Astrocyte of the hippocampus (primary cell): Measurements from ENCODE around the gene TMIGD3.
A peak's percentile ranks its signal among the peaks of the same experiment; 100 is the strongest.

Experiments
- DNase-seq: peaks from one replicate; pipeline ENCODE4 v3.0.0; 2011; ENCODE audit warnings: low read depth, low spot score

Gene TMIGD3

GRCh38 chr1:111507411-111508201, 4.2 kb upstream of the TMIGD3 start:
- no peak for DNase-seq

GRCh38 chr1:111506561-111506960, 3.1 kb upstream of the TMIGD3 start:
- DNase-seq = no peak

- DNase-seq = no peak
These were observed 2.2 kb upstream of the TMIGD3 start for GRCh38 chr1:111505641-111506119.

- DNase-seq = no peak
These were observed 664 bp upstream of the TMIGD3 start for GRCh38 chr1:111504097-111504496.

- no peak for DNase-seq
These were observed 1.8 kb downstream of the TMIGD3 start for GRCh38 chr1:111501645-111502044.

- no peak for DNase-seq
These were observed 4.2 kb downstream of the TMIGD3 start for GRCh38 chr1:111499026-111499785.

- DNase-seq = no peak
These were observed 5.8 kb downstream of the TMIGD3 start for GRCh38 chr1:111497592-111497991.

GRCh38 chr1:111496398-111496797, 7.0 kb downstream of the TMIGD3 start:
- no peak for DNase-seq

GRCh38 chr1:111491070-111491469, 12.4 kb downstream of the TMIGD3 start:
- no peak for DNase-seq

GRCh38 chr1:111490220-111490619, 13.2 kb downstream of the TMIGD3 start:
- no peak for DNase-seq

GRCh38 chr1:111489604-111490003, 13.8 kb downstream of the TMIGD3 start:
- no peak for DNase-seq

GRCh38 chr1:111488669-111489068, 14.8 kb downstream of the TMIGD3 start:
- DNase-seq = no peak

GRCh38 chr1:111487133-111487532, 16.3 kb downstream of the TMIGD3 start:
- DNase-seq = no peak

GRCh38 chr1:111486431-111486830, 17.0 kb downstream of the TMIGD3 start:
- DNase-seq = no peak

- DNase-seq = no peak
These were observed 18.9 kb downstream of the TMIGD3 start for GRCh38 chr1:111484391-111485026.

GRCh38 chr1:111483876-111484275, 19.6 kb downstream of the TMIGD3 start:
- no peak for DNase-seq

- peak; percentile 10 for DNase-seq
These were observed 20.3 kb downstream of the TMIGD3 start for GRCh38 chr1:111483166-111483565.

GRCh38 chr1:111481387-111482221, 21.8 kb downstream of the TMIGD3 start:
- peak; percentile 83 for DNase-seq

- no peak for DNase-seq
These were observed 22.8 kb downstream of the TMIGD3 start for GRCh38 chr1:111480674-111481073.

- DNase-seq = no peak
These were observed 26.6 kb downstream of the TMIGD3 start for GRCh38 chr1:111476761-111477309.

GRCh38 chr1:111476214-111476613, 27.2 kb downstream of the TMIGD3 start:
- DNase-seq = no peak
